Measurements from ENCODE around the gene ROM1. TPM values are rescaled to one million over a fixed set of nuclear protein-coding genes. Genes with fewer than 3 reads are reported as not detected.
A peak's percentile ranks its signal among the peaks of the same experiment; 100 is the strongest.
"Not testable (repeated sequence)": the region's sequence is repeated elsewhere in the genome, so short reads cannot be mapped to it uniquely, and the experiment has no call there.

Gene ROM1
- total RNA-seq, 6 donors from 2014 or later: 3.1 to 9.2 (median 5.2) TPM

DNA sequence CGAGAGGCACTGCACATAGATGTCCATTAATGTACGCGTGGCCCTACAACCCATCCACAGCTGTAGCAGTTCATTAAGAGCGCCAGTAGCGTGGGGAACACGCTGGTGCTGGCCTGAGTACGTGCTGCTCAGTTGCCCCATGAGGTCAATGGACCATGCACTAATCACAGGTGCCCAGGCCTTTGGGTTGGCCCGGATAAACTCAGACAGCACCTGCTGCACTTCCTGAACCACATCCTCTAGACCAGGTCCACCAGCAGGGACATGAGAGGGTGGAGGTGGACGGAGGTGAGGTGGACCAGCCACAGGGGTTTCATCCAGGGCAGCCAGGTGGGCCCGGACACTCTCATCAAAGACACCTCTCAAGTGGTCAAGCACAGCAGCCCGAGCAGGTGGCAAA, 36.4 kb downstream of the ROM1 start:
- Histone ChIP-seq H3K27me3 (no peaks in the 10 kb centered on the region), H3K4me1 (peaks cover 29 to 56% (median 34%) of the 10 kb centered on the region in 4 donors), H3K4me3 (no peak overlapping the region), H3K9me3 (no peaks in the 10 kb centered on the region), H3K27ac (no peak overlapping the region), H3K36me3 (peaks cover 0 to 28% (median 21%) of the 10 kb centered on the region in 4 donors)
- WGBS, 2 donors: 92 to 95% methylated on average over 9 to 10 of the region's 11 CpGs
- TF ChIP-seq, protein P1, sequence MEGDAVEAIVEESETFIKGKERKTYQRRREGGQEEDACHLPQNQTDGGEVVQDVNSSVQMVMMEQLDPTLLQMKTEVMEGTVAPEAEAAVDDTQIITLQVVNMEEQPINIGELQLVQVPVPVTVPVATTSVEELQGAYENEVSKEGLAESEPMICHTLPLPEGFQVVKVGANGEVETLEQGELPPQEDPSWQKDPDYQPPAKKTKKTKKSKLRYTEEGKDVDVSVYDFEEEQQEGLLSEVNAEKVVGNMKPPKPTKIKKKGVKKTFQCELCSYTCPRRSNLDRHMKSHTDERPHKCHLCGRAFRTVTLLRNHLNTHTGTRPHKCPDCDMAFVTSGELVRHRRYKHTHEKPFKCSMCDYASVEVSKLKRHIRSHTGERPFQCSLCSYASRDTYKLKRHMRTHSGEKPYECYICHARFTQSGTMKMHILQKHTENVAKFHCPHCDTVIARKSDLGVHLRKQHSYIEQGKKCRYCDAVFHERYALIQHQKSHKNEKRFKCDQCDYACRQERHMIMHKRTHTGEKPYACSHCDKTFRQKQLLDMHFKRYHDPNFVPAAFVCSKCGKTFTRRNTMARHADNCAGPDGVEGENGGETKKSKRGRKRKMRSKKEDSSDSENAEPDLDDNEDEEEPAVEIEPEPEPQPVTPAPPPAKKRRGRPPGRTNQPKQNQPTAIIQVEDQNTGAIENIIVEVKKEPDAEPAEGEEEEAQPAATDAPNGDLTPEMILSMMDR (IDR thresholded peaks at IDR 0.05): no peak
- no peak for TF ChIP-seq POLR2A (IDR thresholded peaks at IDR 0.05)
- no peak for TF ChIP-seq POLR2AphosphoS5 (IDR thresholded peaks at IDR 0.05)
- no peak for TF ChIP-seq EP300 (IDR thresholded peaks at IDR 0.05)
- DNase-seq: no peak
- no peak for ATAC-seq (ENCODE audit: low FRiP score in 2 of 2)

DNA sequence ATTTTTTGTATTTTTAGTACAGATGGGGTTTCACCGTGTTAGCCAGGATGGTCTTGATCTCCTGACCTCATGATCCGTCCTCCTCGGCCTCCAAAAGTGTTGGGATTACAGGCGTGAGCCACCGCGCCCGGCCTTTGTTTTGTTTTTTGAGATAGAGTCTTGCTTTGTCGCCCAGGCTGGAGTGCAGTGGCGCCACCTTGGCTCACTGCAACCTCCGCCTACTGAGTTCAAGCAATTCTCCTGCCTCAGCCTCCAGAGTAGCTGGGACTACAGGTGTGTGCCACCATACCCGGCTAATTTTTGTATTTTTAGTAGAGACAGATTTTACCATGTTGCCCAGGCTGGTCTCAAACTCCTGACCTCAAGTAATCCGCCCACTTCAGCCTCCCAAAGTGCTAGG, 37.2 kb downstream of the ROM1 start:
- H3K27ac ChIP-seq; H3K9me3 ChIP-seq; H3K27me3 ChIP-seq; DNase-seq; ATAC-seq (ENCODE audit: low FRiP score in 2 of 2); H3K4me3 ChIP-seq: not testable (repeated sequence)
- peaks cover 0 to 27% (median 21%) of the 10 kb centered on the region in 4 donors for H3K36me3 ChIP-seq
- WGBS, 2 donors: 95 to 97% methylated on average over 12 of the region's 12 CpGs
- H3K4me1 ChIP-seq: peaks cover 24 to 48% (median 28%) of the 10 kb centered on the region in 4 donors

DNA sequence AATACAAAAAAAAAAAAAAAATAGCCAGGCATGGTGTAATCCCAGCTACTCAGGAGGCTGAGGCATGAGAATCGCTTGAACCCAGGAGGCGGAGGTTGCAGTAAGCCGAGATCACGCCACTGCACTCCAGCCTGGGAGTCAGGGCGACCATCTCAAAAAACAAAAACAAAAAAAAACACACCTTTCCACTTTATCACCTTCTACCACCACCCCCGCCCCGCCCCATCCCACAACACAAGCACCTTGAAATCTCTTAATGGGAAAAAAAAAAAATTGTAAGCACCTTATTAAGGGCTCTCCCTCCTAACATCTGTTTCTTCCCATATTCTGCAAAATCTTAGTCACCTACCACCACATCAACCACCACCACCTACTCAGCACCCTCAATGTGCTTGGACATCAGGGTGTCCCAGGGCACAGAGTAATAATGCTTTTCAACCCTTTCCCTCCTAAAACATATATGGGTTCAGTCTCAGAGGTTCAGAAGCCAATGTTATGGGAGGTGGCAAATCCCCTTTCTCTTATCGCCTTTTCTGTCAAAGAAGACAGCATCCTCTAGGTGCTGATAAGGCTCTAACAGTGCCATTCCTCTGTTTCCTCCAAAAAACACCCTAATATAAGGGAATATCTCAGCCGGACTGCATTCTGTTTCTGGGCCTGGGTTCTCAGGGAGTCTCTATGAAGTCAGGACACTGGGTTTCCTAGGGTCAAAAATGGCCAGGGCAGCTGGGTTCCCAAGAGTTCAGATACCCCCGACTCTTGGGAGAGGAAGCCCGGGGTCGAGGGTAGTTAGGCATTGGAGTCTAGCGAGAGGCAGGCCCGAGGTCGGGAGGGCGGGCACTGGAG, 39.3 kb downstream of the ROM1 start:
- Histone ChIP-seq H3K36me3 (peaks cover 0 to 26% (median 21%) of the 10 kb centered on the region in 4 donors), H3K9me3 (no peaks in the 10 kb centered on the region), H3K27ac (peak overlapping the region; percentile 88 to 97 (median 95)), H3K4me3 (peak overlapping the region; percentile 79 to 97 (median 90)), H3K27me3 (no peaks in the 10 kb centered on the region), H3K4me1 (peaks cover 12 to 32% (median 17%) of the 10 kb centered on the region in 4 donors)
- WGBS, 2 donors: 31 to 56% methylated on average over 10 to 16 of the region's 16 CpGs
- ATAC-seq (ENCODE audit: low FRiP score in 2 of 2): no peak
- no peak for DNase-seq
- TF ChIP-seq POLR2AphosphoS5 (IDR thresholded peaks at IDR 0.05) (no peak), EP300 (IDR thresholded peaks at IDR 0.05) (no peak), POLR2A (IDR thresholded peaks at IDR 0.05) (no peak)
- TF ChIP-seq, protein P1 (IDR thresholded peaks at IDR 0.05): no peak

DNA sequence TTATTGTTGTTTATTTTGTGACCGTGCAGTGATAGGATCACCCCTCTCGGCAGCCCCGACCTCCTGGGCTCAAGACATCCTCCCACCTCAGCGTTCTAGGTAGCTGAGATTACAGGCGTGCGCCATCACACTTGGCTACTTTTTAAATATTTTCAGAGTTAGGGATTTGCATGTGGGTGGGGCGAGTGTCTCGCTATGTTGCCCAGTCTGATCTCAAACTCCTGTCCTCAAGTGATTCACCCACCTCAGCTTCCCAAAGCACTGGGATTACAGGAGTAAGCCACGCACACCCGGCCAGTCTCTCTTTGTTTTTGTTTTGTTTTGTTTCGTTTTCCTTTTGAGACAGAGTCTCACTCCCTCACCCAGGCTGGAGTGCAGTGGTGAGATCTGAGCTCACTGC, 41.2 kb downstream of the ROM1 start:
- peaks cover 11 to 25% (median 15%) of the 10 kb centered on the region in 4 donors for H3K4me1 ChIP-seq
- TF ChIP-seq EP300 (IDR thresholded peaks at IDR 0.05) (no peak), POLR2AphosphoS5 (IDR thresholded peaks at IDR 0.05) (no peak), POLR2A (IDR thresholded peaks at IDR 0.05) (no peak)
- TF ChIP-seq, protein P1 (IDR thresholded peaks at IDR 0.05): no peak
- 88 to 91% methylated on average over 11 of the region's 11 CpGs for WGBS, 2 donors
- no peak overlapping the region for H3K27ac ChIP-seq
- peaks cover 0 to 10% (median 6%) of the 10 kb centered on the region in 4 donors for H3K36me3 ChIP-seq
- no peaks in the 10 kb centered on the region for H3K9me3 ChIP-seq
- DNase-seq: no peak
- no peaks in the 10 kb centered on the region for H3K27me3 ChIP-seq
- ATAC-seq (ENCODE audit: low FRiP score in 2 of 2): no peak
- H3K4me3 ChIP-seq: no peak overlapping the region

DNA sequence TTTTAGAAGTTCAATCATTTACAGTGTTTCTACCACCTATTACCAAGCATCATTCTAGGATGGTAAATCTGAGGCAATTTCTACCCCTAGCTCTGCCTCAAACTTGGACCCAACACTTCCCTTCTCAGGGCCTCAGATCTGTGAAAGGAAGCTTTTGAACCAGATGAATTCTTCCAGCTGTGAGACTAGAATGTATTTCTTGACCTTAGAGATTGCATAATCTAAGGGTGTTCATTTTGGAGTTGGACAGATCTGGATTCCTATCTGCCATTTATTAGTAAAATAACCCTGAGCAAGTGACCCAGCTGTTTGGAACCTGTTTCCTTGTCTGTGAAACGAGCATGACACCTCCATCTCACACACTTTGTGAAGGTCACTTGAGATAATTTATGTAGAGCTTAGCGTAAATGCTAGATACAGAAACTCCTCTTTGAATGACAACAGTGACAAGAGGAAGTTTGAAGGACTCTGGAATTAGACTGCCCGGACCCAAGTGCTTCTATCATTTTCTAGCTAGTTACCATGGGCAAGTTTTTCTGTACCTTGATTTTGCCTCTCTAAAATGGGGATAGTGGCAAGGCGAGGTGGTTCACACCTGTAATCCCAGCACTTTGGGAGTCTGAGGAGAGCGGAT, 43.9 kb downstream of the ROM1 start:
- WGBS, 2 donors: 51 to 55% methylated on average over 5 of the region's 5 CpGs
- ATAC-seq (ENCODE audit: low FRiP score in 2 of 2) (no peak), DNase-seq (no peak)
- Histone ChIP-seq H3K9me3 (no peaks in the 10 kb centered on the region), H3K4me3 (no peak overlapping the region), H3K4me1 (peaks cover 5 to 9% (median 7%) of the 10 kb centered on the region in 4 donors), H3K36me3 (peaks cover 0 to 6% (median 2%) of the 10 kb centered on the region in 4 donors), H3K27me3 (no peaks in the 10 kb centered on the region), H3K27ac (no peak overlapping the region)
- TF ChIP-seq EP300 (IDR thresholded peaks at IDR 0.05): no peak
- TF ChIP-seq POLR2A (IDR thresholded peaks at IDR 0.05): no peak
- TF ChIP-seq POLR2AphosphoS5 (IDR thresholded peaks at IDR 0.05): no peak
- TF ChIP-seq, protein P1 (IDR thresholded peaks at IDR 0.05): no peak
